HepG2 (cell line): ENCODE measurements around the gene PNLIP. TPM values are rescaled to one million over a fixed set of nuclear protein-coding genes. Genes with fewer than 3 reads are reported as not detected.

Source experiments
- ATAC-seq: fragments of 200-7000 bp; cut with Tn5 transposase; 3 replicates; pipeline ENCODE4 v1.9.1; 2020; ENCODE audit warnings: mild to moderate bottlenecking, moderate library complexity
- BruUV-seq: library from RNA; stranded (reverse); fragments of 400-500 nt; replicated peaks from 2 replicates; lab custom pipeline; 2021; lab: Mats Ljungman, UMichigan
- CTCF ChIA-PET: fragments of 300-600 bp; formaldehyde crosslinking; extraction: SDS; loops from one replicate; lab custom pipeline; 2021; ENCODE audit warnings: low total read pairs, inconsistent platforms, low intra/inter-chr PET ratio; lab: Yijun Ruan, JAX
- POLR2A ChIA-PET: fragments of 350-600 bp; sonication (Branson Sonifier 250); formaldehyde crosslinking; loops from one replicate; lab custom pipeline; 2020; ENCODE audit warnings: antibody characterized with exemption, inconsistent platforms; lab: Yijun Ruan, JAX
- DNase-seq: peaks from one replicate; pipeline ENCODE4 v3.0.0-alpha.2; 2015; ENCODE audit warnings: low spot score
- FAIRE-seq: peaks from 3 replicates; lab custom pipeline; 2011; peaks lifted over from hg19 to GRCh38; lab: Jason Lieb, UNC
- H2AFZ ChIP-seq: one replicate; pipeline ENCODE4 v1.6.1; 2011; ENCODE audit warnings: low read length, inconsistent platforms
- H3K27ac ChIP-seq: fragments of 300-600 bp; 3 replicates; pipeline ENCODE4 v1.8.0; 2011; ENCODE audit warnings: mixed run types, mild to moderate bottlenecking, mixed read lengths, low read length, inconsistent platforms; ENCODE audit not compliant: insufficient read depth; ENCODE audit errors: extremely low read length
- H3K27me3 ChIP-seq, 2 experiments: fragments of 200-600 bp in 1 of 2; 2 replicates in 1 of 2; 3 replicates in 1 of 2; pipeline versions ENCODE4 v1.6.0 to v1.8.0; 2011; ENCODE audit warnings: low read length in 2 of 2, mild to moderate bottlenecking in 2 of 2, moderate library complexity in 2 of 2, inconsistent platforms in 1 of 2; ENCODE audit not compliant: insufficient read depth in 2 of 2, control insufficient read depth in 1 of 2
- H3K36me3 ChIP-seq, 2 experiments: fragments of 200-600 bp in 1 of 2; replicated peaks in 1 of 2; 2 replicates in 1 of 2; 3 replicates in 1 of 2; pipeline versions ENCODE4 v1.5.1 to v1.8.0; 2011; ENCODE audit warnings: low read length in 2 of 2, inconsistent platforms in 1 of 2; ENCODE audit not compliant: insufficient read depth in 2 of 2, control insufficient read depth in 1 of 2
- H3K4me1 ChIP-seq: 2 replicates; pipeline ENCODE4 v1.5.1; 2012; ENCODE audit warnings: low read length, inconsistent platforms; ENCODE audit not compliant: insufficient read depth
- H3K4me2 ChIP-seq: 2 replicates; pipeline ENCODE4 v1.6.0; 2011; ENCODE audit warnings: low read depth, low read length, inconsistent platforms
- H3K4me3 ChIP-seq, 3 experiments: fragments of 200-600 bp in 1 of 3; sonication (generic), shearing (Covaris generic) in 1 of 3; replicated peaks in 1 of 3; 2 replicates each; pipeline ENCODE4 v1.5.1; 2011 to 2016; ENCODE audit warnings: low read length in 3 of 3, inconsistent platforms in 2 of 3, low read depth in 2 of 3, mild to moderate bottlenecking in 2 of 3, control low read depth in 1 of 3, mixed read lengths in 1 of 3; ENCODE audit not compliant: insufficient read depth in 1 of 3
- H3K79me2 ChIP-seq: one replicate; pipeline ENCODE4 v1.6.1; 2011; ENCODE audit warnings: low read length, inconsistent platforms; ENCODE audit not compliant: insufficient read depth
- H3K9ac ChIP-seq: 2 replicates; pipeline ENCODE4 v1.6.0; 2011; ENCODE audit warnings: mild to moderate bottlenecking, low read depth, low read length, inconsistent platforms; ENCODE audit not compliant: insufficient read depth
- H3K9me3 ChIP-seq: 2 replicates; pipeline ENCODE4 v1.5.1; 2012; ENCODE audit warnings: mild to moderate bottlenecking, low read length
- H4K20me1 ChIP-seq: 2 replicates; pipeline ENCODE4 v1.6.0; 2011; ENCODE audit warnings: inconsistent platforms, mild to moderate bottlenecking, low read length, moderate library complexity; ENCODE audit not compliant: insufficient read depth
- ATRX ChIP-seq: sonication (generic); formaldehyde crosslinking; IDR thresholded peaks from 2 replicates; pipeline ENCODE4 v1.4.0; 2020; ENCODE audit warnings: missing genetic modification reagents, borderline replicate concordance
- BORCS8-MEF2B ChIP-seq: sonication (generic); formaldehyde crosslinking; IDR thresholded peaks from 2 replicates; pipeline ENCODE4 v1.8.0; 2022; ENCODE audit warnings: mild to moderate bottlenecking, missing genetic modification reagents
- BRD4 ChIP-seq: sonication (generic); formaldehyde crosslinking; IDR thresholded peaks from 2 replicates; pipeline ENCODE4 v1.4.0; 2020; ENCODE audit warnings: missing genetic modification reagents
- POLR2AphosphoS5 ChIP-seq: IDR thresholded peaks from 2 replicates; pipeline ENCODE4 v1.6.1; 2012; ENCODE audit warnings: low read depth, low read length
- POLR2G ChIP-seq: fragments of 200-400 bp; formaldehyde crosslinking; IDR thresholded peaks from 2 replicates; pipeline ENCODE4 v1.6.1; 2018; ENCODE audit warnings: mild to moderate bottlenecking, low read depth, low read length, moderate library complexity
- PRDM4 ChIP-seq: sonication (generic); formaldehyde crosslinking; IDR thresholded peaks from 2 replicates; pipeline ENCODE4 v1.9.0; 2021; ENCODE audit warnings: missing genetic modification reagents, borderline replicate concordance
- SRY ChIP-seq: sonication (generic); formaldehyde crosslinking; IDR thresholded peaks from 2 replicates; pipeline ENCODE4 v1.8.0; 2022; ENCODE audit warnings: mild to moderate bottlenecking, missing genetic modification reagents
- ZFP41 ChIP-seq: sonication (generic); formaldehyde crosslinking; IDR thresholded peaks from 2 replicates; pipeline ENCODE4 v1.4.0; 2020; ENCODE audit warnings: mild to moderate bottlenecking, missing genetic modification reagents, borderline replicate concordance
- WGBS: methylation state at CpG from one replicate; pipeline ENCODE4 v1.1.6; 2017; ENCODE audit warnings: low lambda C conversion rate; 5-methylcytosine and 5-hydroxymethylcytosine counted together
- in situ Hi-C: cut with HindIII; loops from 2 replicates; pipeline ENCODE4 v1.10.0; 2017; ENCODE audit warnings: low pct_unique_long_range_greater_than_20kb; ENCODE audit not compliant: extremely low pct_ligation_motif_present
- intact Hi-C: fragments of 100-400 bp; cut with micrococcal nuclease; formaldehyde crosslinking; loops from one replicate; pipeline ENCODE4 v1.10.0; 2022; ENCODE audit not compliant: unreplicated experiment
- polyA plus RNA-seq, 8 experiments: library from polyadenylated mRNA; depleted of rRNA in 3 of 8; stranded (reverse) in 7 of 8; unstranded in 1 of 8; fragments of >200 nt; fragmentation: Illumina TruSeq in 4 of 8; extraction: Trizol in 4 of 8; gene quantifications; 2 replicates each; pipeline versions ENCODE4 v1.2.1 to v1.2.3, GENCODE V29; 2011 to 2016; ENCODE audit warnings: low read depth in 4 of 8, missing spikeins in 1 of 8, mixed read lengths in 1 of 8; ENCODE audit not compliant: insufficient read depth in 1 of 8
- total RNA-seq, 5 experiments: library from RNA; depleted of rRNA; stranded (reverse); fragments of >200 nt; fragmentation: Illumina TruSeq; extraction: Trizol; gene quantifications; 2 replicates each; pipeline ENCODE4 v1.2.3, GENCODE V29; 2016; ENCODE audit warnings: low read depth in 1 of 5
- TF ChIP-seq, protein P1 (sequence below): sonication (generic); formaldehyde crosslinking; IDR thresholded peaks from 2 replicates; pipeline ENCODE4 v1.4.0; 2020; ENCODE audit warnings: mild to moderate bottlenecking, missing genetic modification reagents
- TF ChIP-seq, protein P2 (sequence below), 2 experiments: sonication (generic) in 1 of 2; formaldehyde crosslinking in 1 of 2; IDR thresholded peaks; 2 replicates each; pipeline versions ENCODE4 v1.6.1 to v1.9.0; 2014 to 2022; ENCODE audit warnings: antibody characterized with exemption in 1 of 2, borderline replicate concordance in 1 of 2, inconsistent platforms in 1 of 2, low read depth in 1 of 2, missing genetic modification reagents in 1 of 2
- TF ChIP-seq, protein P3 (sequence below): sonication (generic); formaldehyde crosslinking; IDR thresholded peaks from 2 replicates; pipeline ENCODE4 v1.5.1; 2020; ENCODE audit warnings: mild to moderate bottlenecking, missing genetic modification reagents, moderate library complexity

PNLIP gene
- total and polyA plus RNA-seq, 2 of the 13 experiments (the other 11 are each of a cell fraction or from before 2014, with no cell fraction given): not detected

DNA sequence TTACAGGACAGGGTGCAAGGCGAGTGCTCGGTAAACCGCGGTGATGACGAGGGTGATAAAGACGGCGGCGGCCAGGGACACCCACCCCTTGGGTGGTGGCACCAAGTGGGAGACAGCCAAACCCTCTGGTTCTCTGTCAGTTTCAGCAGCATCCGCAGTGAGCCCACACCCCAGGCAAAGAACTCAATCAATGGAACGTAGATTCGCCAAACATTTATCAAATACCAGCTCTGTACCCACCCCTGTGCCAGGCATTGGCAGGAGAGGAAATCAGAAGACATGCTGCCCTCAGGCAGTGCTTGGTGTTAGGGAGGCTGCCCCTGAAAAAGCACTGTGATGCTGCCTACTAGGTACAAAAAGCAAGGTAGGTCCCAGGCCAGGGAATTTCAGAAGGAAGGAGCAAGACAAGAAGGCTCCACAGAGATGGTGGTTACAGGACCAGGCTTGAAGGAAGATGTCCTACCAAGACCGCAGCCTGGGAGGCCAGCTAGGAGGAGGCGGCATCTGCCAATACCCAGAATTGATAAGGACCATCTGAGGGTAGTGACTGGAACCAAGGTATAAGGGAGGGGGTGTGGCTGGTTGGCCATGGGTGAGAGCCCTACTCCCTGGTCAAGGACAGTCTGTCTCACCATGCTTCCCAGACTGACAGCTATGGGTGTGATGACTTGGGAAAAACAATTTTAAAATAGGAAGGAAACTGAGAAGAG is 64.9 kb downstream of the PNLIP start:
- no peak for ATAC-seq
- no peaks in the 10 kb centered on the region for H3K9me3 ChIP-seq
- FAIRE-seq: no peak
- no peaks in the 10 kb centered on the region for H4K20me1 ChIP-seq
- BruUV-seq: no TSS peak
- DNase-seq: no peak
- no peak overlapping the region for H3K9ac ChIP-seq
- intact Hi-C loops (no loop called here), in situ Hi-C loops (no loop called here)
- POLR2A ChIA-PET: no interaction called here
- H3K4me2 ChIP-seq: no peak overlapping the region
- CTCF ChIA-PET: no interaction called here
- no peak overlapping the region for H3K27ac ChIP-seq
- WGBS: 75% methylated on average over 12 of the region's 13 CpGs
- no peaks in the 10 kb centered on the region for H3K4me1 ChIP-seq
- no peaks in the 10 kb centered on the region for H3K36me3 ChIP-seq
- H3K4me3 ChIP-seq: no peak overlapping the region
- H2AFZ ChIP-seq: no peak overlapping the region
- peaks cover 1 to 8% of the 10 kb centered on the region in 2 experiments; a peak in 3 of 5 replicates for H3K27me3 ChIP-seq
- no peaks in the 10 kb centered on the region for H3K79me2 ChIP-seq
- TF ChIP-seq SRY (CRISPR knock-in tag) (no peak), BORCS8-MEF2B (CRISPR knock-in tag) (no peak), PRDM4 (CRISPR knock-in tag) (no peak), BRD4 (CRISPR knock-in tag) (no peak), ATRX (no peak), ZFP41 (CRISPR knock-in tag) (no peak), POLR2AphosphoS5 (no peak), POLR2G (no peak)
- TF ChIP-seq, protein P1, sequence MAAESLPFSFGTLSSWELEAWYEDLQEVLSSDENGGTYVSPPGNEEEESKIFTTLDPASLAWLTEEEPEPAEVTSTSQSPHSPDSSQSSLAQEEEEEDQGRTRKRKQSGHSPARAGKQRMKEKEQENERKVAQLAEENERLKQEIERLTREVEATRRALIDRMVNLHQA (CRISPR knock-in tag): no peak
- TF ChIP-seq, protein P2, sequence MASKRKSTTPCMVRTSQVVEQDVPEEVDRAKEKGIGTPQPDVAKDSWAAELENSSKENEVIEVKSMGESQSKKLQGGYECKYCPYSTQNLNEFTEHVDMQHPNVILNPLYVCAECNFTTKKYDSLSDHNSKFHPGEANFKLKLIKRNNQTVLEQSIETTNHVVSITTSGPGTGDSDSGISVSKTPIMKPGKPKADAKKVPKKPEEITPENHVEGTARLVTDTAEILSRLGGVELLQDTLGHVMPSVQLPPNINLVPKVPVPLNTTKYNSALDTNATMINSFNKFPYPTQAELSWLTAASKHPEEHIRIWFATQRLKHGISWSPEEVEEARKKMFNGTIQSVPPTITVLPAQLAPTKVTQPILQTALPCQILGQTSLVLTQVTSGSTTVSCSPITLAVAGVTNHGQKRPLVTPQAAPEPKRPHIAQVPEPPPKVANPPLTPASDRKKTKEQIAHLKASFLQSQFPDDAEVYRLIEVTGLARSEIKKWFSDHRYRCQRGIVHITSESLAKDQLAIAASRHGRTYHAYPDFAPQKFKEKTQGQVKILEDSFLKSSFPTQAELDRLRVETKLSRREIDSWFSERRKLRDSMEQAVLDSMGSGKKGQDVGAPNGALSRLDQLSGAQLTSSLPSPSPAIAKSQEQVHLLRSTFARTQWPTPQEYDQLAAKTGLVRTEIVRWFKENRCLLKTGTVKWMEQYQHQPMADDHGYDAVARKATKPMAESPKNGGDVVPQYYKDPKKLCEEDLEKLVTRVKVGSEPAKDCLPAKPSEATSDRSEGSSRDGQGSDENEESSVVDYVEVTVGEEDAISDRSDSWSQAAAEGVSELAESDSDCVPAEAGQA (IDR thresholded peaks at IDR 0.05; ENCODE audit: low read depth): no peak
- TF ChIP-seq, protein P2 (CRISPR knock-in tag; IDR thresholded peaks at IDR 0.05; ENCODE audit: borderline replicate concordance): no peak
- TF ChIP-seq, protein P3, sequence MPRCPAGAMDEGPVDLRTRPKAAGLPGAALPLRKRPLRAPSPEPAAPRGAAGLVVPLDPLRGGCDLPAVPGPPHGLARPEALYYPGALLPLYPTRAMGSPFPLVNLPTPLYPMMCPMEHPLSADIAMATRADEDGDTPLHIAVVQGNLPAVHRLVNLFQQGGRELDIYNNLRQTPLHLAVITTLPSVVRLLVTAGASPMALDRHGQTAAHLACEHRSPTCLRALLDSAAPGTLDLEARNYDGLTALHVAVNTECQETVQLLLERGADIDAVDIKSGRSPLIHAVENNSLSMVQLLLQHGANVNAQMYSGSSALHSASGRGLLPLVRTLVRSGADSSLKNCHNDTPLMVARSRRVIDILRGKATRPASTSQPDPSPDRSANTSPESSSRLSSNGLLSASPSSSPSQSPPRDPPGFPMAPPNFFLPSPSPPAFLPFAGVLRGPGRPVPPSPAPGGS (CRISPR knock-in tag): no peak
